IPS-18a (cell line): ENCODE data around the gene PTBP1.

Source experiments
- H3K27ac ChIP-seq: one replicate; pipeline ENCODE4 v1.5.1; 2013; ENCODE audit warnings: low read length
- H3K27me3 ChIP-seq: one replicate; pipeline ENCODE4 v1.6.1; 2013; ENCODE audit warnings: mild to moderate bottlenecking, low read length; ENCODE audit not compliant: control insufficient read depth, insufficient read depth
- H3K36me3 ChIP-seq: one replicate; pipeline ENCODE4 v1.6.1; 2013; ENCODE audit warnings: low read depth, low read length; ENCODE audit not compliant: control insufficient read depth
- H3K4me1 ChIP-seq: one replicate; pipeline ENCODE4 v1.6.1; 2013; ENCODE audit warnings: low read depth, low read length; ENCODE audit not compliant: control insufficient read depth
- H3K4me3 ChIP-seq: one replicate; pipeline ENCODE4 v1.5.1; 2013; ENCODE audit warnings: low read length
- H3K9ac ChIP-seq: one replicate; pipeline ENCODE4 v1.6.1; 2013; ENCODE audit warnings: mild to moderate bottlenecking, low read length, moderate library complexity
- H3K9me3 ChIP-seq: one replicate; pipeline ENCODE4 v1.6.1; 2013; ENCODE audit warnings: low read depth, low read length; ENCODE audit not compliant: control insufficient read depth

Gene PTBP1

DNA sequence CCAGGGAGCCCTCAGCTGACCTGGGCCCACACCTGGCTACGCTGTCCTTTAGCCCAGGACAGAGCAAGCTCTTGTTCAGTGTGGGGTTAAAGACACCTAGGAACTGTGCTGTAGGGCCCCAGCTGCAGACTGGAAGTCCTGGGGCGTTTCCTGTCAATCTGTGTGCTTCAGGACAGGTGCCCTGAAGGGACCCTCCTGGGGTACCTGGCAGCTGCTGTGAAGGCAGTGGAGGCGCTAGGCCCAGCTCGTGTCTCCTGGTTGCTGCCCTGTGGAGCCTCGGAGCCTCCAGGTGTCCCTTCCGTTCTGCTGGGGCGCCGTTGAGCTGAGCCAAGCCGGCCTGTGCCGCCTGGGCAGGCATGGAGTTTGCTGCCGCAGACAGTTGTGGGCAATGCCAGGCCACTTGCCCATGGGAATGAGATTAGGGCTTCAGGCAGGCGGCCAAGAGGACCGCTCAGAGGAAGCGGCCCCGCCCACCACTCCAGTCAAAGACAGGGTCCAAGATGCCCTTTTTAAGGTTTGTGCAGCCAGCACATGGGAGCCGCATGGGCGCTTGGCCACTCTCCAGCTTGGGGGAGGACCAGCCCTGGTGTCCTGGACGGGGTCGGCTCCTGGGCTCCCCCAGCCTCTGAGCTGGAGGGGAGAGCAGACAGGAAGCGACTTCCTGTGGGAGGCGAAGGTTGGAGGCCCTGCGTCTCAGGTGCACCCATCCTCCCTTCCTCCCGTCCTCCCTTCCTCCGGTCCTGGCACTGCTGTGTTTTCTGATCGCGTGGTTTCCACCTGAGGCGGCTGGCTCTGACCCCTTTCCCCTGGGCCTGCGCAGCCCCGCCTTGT, 4.0 kb downstream of the PTBP1 start:
- Histone ChIP-seq H3K4me1 (peaks cover 13% of the 10 kb centered on the region), H3K36me3 (peaks cover 63% of the 10 kb centered on the region)

GRCh38 chr19:801861-802497, 4.7 kb downstream of the PTBP1 start:
- Histone ChIP-seq H3K4me1 (peaks cover 13% of the 10 kb centered on the region), H3K27me3 (no peaks in the 10 kb centered on the region), H3K36me3 (peaks cover 70% of the 10 kb centered on the region), H3K9me3 (no peaks in the 10 kb centered on the region), H3K4me3 (no peak overlapping the region), H3K9ac (no peak overlapping the region), H3K27ac (no peak overlapping the region)

More for the DNA sequence above, 4.0 kb downstream of the PTBP1 start:
- Histone ChIP-seq H3K4me3 (no peak overlapping the region), H3K27ac (no peak overlapping the region), H3K9me3 (no peaks in the 10 kb centered on the region), H3K27me3 (no peaks in the 10 kb centered on the region), H3K9ac (no peak overlapping the region)

GRCh38 chr19:802498-803098, 5.3 kb downstream of the PTBP1 start:
- Histone ChIP-seq H3K9ac (no peak overlapping the region), H3K27ac (no peak overlapping the region), H3K36me3 (peaks cover 76% of the 10 kb centered on the region), H3K4me3 (no peak overlapping the region), H3K27me3 (no peaks in the 10 kb centered on the region), H3K9me3 (no peaks in the 10 kb centered on the region), H3K4me1 (peaks cover 13% of the 10 kb centered on the region)

DNA sequence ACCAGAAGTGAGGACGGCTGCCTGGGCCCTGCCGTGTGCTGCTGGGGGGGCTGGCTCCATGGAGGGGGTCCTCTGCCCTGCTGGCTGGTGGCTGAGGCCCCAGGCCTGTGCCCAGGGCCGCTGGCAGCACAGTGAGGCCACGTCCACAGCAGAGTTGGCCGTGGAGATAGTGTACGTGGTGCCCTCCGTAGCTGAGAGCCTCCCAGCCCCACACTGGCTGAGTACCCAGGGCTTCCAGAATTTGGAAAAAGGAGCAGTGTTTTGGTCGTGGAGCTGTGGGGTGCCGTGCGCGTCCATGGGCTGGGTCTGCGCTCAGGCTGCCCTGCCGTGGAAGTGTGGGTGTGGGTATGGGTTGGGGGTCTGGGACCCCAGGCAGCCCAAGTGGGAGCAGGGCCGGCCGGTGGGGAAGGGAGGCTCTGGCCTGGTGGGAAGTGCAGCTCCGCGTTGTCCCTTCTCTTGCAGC, 5.9 kb downstream of the PTBP1 start:
- peaks cover 13% of the 10 kb centered on the region for H3K4me1 ChIP-seq
- no peaks in the 10 kb centered on the region for H3K9me3 ChIP-seq
- no peak overlapping the region for H3K27ac ChIP-seq
- H3K36me3 ChIP-seq, result peaks cover 81% of the 10 kb centered on the region
- no peaks in the 10 kb centered on the region for H3K27me3 ChIP-seq
- H3K9ac ChIP-seq, result no peak overlapping the region
- H3K4me3 ChIP-seq, result no peak overlapping the region

DNA sequence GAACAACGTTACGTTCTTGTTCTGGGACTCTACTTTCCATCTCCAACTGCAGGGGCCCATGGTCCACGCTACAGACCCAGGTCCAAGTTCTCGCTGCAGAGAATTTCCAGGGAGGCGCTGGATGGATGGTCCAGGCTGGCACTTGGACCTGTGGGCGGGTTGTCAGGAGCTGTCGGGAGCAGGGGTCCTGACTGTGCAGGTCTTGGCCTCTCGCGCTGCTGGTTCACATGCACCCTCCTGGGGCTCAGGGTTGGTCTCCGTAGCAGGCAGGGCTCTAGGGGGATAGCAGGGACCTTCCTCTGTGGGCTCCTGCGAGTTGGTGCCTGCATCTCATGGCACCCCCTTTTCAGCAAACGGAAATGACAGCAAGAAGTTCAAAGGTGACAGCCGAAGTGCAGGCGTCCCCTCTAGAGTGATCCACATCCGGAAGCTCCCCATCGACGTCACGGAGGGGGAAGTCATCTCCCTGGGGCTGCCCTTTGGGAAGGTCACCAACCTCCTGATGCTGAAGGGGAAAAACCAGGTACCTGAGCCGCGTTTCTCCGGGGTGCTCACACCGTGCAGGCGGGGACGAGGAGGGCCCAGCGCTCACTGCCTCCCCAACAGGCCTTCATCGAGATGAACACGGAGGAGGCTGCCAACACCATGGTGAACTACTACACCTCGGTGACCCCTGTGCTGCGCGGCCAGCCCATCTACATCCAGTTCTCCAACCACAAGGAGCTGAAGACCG, 6.6 kb downstream of the PTBP1 start:
- no peak overlapping the region for H3K9ac ChIP-seq
- peaks cover 86% of the 10 kb centered on the region for H3K36me3 ChIP-seq
- H3K4me3 ChIP-seq, result no peak overlapping the region
- no peak overlapping the region for H3K27ac ChIP-seq
- H3K4me1 ChIP-seq, result peaks cover 13% of the 10 kb centered on the region
- H3K9me3 ChIP-seq, result no peaks in the 10 kb centered on the region
- H3K27me3 ChIP-seq, result no peaks in the 10 kb centered on the region

- H3K4me1 ChIP-seq, result peaks cover 9% of the 10 kb centered on the region
- H3K9me3 ChIP-seq, result no peaks in the 10 kb centered on the region
- no peak overlapping the region for H3K4me3 ChIP-seq
- H3K9ac ChIP-seq, result no peak overlapping the region
- H3K27ac ChIP-seq, result no peak overlapping the region
- peaks cover 87% of the 10 kb centered on the region for H3K36me3 ChIP-seq
- H3K27me3 ChIP-seq, result no peaks in the 10 kb centered on the region
Measured at GRCh38 chr19:804419-805165, 7.3 kb downstream of the PTBP1 start.

DNA sequence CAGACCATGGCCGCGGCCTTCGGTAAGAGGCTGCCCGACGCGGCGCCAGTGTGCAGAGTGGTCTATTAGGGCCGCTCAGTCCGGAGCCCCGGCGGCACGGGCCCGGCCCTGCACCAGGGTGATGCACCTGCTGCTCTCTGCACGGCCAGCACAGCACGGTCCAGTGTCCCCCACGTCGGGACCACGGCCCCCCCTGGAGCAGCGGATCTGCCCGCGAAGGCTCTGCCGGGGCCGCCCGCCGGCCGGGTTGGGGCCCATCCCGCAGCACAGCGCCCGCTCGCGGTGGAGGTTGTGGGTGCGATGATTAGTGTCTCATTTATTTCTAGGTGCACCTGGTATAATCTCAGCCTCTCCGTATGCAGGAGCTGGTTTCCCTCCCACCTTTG, 7.9 kb downstream of the PTBP1 start:
- peaks cover 7% of the 10 kb centered on the region for H3K4me1 ChIP-seq
- peaks cover 88% of the 10 kb centered on the region for H3K36me3 ChIP-seq
- H3K27me3 ChIP-seq, result no peaks in the 10 kb centered on the region
- no peaks in the 10 kb centered on the region for H3K9me3 ChIP-seq
- no peak overlapping the region for H3K9ac ChIP-seq
- H3K4me3 ChIP-seq, result no peak overlapping the region
- no peak overlapping the region for H3K27ac ChIP-seq

DNA sequence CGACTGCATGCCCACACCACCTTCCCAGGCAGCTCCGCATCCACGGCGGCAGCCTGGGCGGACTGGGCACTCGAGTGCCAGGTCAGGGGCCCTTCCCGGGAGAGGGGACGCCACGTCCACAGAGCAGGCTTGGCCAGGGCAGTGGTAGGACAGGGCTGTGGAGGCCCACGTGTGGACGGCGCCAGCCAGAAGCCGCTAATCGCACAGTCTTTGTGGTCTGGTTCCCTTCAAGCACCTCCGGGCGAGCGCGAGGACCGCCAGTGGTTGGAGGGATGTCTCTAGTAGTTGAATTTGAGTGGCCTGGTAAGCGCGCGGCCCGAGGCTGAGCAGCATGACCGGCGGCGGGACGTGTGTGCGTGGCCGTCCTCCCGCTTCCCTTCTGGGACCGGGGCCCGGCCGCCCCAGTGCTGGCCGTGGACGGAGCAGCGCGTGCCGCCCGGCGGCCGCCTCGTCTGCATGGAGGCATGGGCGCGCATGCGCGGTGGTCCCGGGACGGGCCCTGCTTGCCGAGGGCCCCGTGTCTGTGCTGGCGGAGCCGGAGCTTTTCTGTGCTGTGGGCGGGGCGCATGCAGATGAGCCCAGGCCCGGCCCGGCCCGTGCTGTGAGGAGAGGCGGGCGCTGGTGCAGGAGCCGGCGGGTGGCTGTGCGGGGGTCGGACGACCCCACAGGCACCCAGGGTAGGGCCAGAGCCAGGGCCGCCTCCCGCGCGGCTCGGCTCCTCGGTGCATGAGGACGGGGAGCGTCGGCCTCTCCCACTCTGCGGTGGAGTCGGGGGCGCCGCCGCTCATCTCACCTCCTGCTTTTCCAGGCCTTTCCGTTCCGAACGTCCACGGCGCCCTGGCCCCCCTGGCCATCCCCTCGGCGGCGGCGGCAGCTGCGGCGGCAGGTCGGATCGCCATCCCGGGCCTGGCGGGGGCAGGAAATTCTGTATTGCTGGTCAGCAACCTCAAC, 8.6 kb downstream of the PTBP1 start:
- Histone ChIP-seq H3K4me3 (no peak overlapping the region), H3K27ac (no peak overlapping the region), H3K4me1 (peaks cover 5% of the 10 kb centered on the region), H3K27me3 (no peaks in the 10 kb centered on the region), H3K9me3 (no peaks in the 10 kb centered on the region), H3K36me3 (peaks cover 88% of the 10 kb centered on the region), H3K9ac (no peak overlapping the region)

GRCh38 chr19:806815-807421, 9.7 kb downstream of the PTBP1 start:
- H3K4me3 ChIP-seq, result no peak overlapping the region
- no peak overlapping the region for H3K9ac ChIP-seq
- peaks cover 88% of the 10 kb centered on the region for H3K36me3 ChIP-seq
- no peak overlapping the region for H3K27ac ChIP-seq
- H3K9me3 ChIP-seq, result no peaks in the 10 kb centered on the region
- no peaks in the 10 kb centered on the region for H3K4me1 ChIP-seq
- no peaks in the 10 kb centered on the region for H3K27me3 ChIP-seq
